ENCODE measurements around the gene CDC27. TPM values are rescaled to one million over a fixed set of nuclear protein-coding genes. Genes with fewer than 3 reads are reported as not detected.
A peak's percentile ranks its signal among the peaks of the same experiment; 100 is the strongest.
"Not testable (repeated sequence)": the region's sequence is repeated elsewhere in the genome, so short reads cannot be mapped to it uniquely, and the experiment has no call there.

CDC27 gene
- total RNA-seq, 2 experiments from 2014 or later = 133 to 138 TPM

DNA sequence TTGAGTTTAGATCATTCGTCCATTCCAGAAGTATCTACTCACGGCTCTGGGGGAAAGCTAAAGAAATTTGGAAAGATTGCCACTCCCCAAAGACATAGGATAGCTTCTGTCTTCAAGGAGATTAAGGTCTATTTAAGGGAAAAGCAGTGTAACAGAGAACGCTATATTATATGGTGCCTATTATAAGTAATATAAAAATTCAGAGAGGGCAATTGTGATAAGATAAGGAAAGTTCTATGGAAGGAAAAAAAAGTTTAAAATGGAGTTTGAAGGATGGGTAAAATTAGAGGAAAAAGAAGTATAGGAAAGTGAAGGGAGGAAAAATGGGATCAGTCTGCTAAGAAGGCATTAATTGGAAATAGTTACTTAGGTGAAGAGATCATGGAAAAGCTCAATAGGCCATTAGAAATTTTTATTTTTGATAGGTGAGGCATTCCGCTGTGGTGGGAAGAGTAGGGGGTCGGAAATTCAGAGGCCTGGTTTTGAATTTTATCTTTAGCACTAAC is 690 bp upstream of the CDC27 start:
- ATAC-seq = no peak
- H3K9me3 Mint-ChIP-seq (ENCODE audit: insufficient read depth) = no peaks in the 10 kb centered on the region
- POLR2A ChIA-PET = interaction anchor here (0.6 to 2.2 kb wide), 8 partner anchors 8 to 38 kb away, joined by 3 to 8 read pairs (median 4); no protein-coding TSS in a partner anchor

DNA sequence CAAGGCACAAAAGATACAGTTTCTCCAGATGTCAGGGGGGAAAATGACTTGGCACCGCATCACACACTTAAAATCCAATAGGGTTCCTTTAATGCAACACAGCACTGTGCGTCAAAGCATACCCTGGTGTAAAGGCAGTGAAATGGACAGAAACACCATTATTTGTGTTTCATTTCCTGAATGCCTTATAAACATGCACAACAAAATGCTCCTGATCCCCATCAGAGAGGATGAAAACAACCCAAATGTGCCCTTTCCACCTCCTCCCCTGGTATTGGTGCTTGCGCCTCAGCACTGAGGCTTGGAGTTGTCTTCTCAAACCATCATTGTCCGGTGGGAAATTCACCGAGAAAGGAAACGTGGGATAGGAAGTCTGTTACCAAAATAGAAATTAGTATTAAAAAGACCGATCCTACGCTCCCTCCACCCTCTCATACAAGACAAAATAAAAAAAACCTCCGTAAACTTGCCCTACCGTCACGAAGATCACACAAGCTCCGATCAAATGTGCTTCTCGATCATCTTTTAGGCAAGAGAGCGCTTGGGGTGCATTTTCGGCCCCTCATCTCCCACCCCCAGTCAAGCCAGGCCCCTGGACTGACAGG is 722 bp downstream of the CDC27 start:
- Mint-ChIP-seq H3K4me3 (peak overlapping the region; percentile 96), H3K27ac (peak overlapping the region; percentile 96), H3K36me3 (ENCODE audit: low read depth) (peaks cover 29% of the 10 kb centered on the region), H3K9me3 (ENCODE audit: insufficient read depth) (no peaks in the 10 kb centered on the region), H3K27me3 (ENCODE audit: low read depth) (no peaks in the 10 kb centered on the region), H3K4me1 (ENCODE audit: low read depth) (peaks cover 64% of the 10 kb centered on the region)
- ChIA-PET POLR2A (interaction anchor here (0.6 to 2.2 kb wide), 3 partner anchors 15 to 41 kb away, joined by 3 to 6 read pairs (median 3); no protein-coding TSS in a partner anchor), CTCF (interaction anchor here (1.0 to 2.4 kb wide), 4 partner anchors 12 to 127 kb away, joined by 3 to 12 read pairs (median 8); no protein-coding TSS in a partner anchor)
- ATAC-seq (no peak), DNase-seq (no peak)

More for the DNA sequence above, 690 bp upstream of the CDC27 start:
- Mint-ChIP-seq H3K27ac (peak overlapping the region; percentile 96), H3K4me1 (ENCODE audit: low read depth) (peaks cover 61% of the 10 kb centered on the region), H3K4me3 (peak overlapping the region; percentile 96), H3K36me3 (ENCODE audit: low read depth) (peaks cover 23% of the 10 kb centered on the region), H3K27me3 (ENCODE audit: low read depth) (no peaks in the 10 kb centered on the region)
- DNase-seq = no peak
- CTCF ChIA-PET = interaction anchor here (1.0 to 2.8 kb wide), 9 partner anchors 11 to 126 kb away, joined by 3 to 12 read pairs (median 4); no protein-coding TSS in a partner anchor

DNA sequence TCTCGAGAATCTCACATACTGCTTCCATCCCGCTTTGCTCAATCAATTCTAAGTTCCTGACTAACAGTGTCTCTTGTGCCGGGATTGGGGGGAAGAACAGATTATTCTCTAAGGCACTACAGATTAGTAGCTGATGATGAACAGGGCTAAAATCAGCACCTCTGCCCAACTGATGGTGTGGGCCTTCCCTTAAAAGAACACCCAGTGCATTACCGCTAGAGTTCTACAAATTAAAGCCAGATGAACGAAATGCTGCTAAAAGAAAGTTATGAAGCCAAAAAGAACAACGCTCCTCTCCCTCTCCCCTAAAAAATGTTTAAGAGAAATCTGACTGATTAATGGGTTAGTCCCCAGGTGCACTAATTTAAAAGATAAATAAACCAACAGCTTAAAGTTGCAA is 4.4 kb downstream of the CDC27 start:
- no peak overlapping the region for H3K27ac Mint-ChIP-seq

DNA sequence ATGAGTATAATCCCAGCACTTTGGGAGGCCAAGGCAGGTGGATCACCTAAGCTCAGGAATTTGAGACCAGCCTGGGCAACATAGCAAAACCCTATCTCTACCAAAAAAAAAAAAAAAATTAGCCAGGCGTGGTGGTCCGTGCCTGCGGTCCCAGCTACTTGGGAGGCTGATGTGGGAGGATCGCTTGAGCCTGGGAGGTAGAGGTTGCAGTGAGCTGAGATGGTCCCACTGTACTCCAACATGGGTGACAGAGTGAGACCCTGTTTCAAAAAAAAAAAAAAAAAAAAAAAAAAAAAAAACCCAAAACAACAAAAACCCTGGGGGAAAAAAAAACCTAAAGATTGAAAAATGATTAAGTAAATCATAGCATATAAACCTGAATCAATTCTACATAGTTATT is 8.1 kb downstream of the CDC27 start:
- H3K4me3 Mint-ChIP-seq; H3K27me3 Mint-ChIP-seq (ENCODE audit: low read depth); DNase-seq; H3K9me3 Mint-ChIP-seq (ENCODE audit: insufficient read depth); H3K27ac Mint-ChIP-seq; CTCF ChIA-PET; ATAC-seq: not testable (repeated sequence)
- Mint-ChIP-seq H3K36me3 (ENCODE audit: low read depth) (peaks cover 45% of the 10 kb centered on the region), H3K4me1 (ENCODE audit: low read depth) (peaks cover 54% of the 10 kb centered on the region)
- POLR2A ChIA-PET = interaction anchor here (1.2 kb wide), 1 partner anchor 9 kb away, joined by 3 read pairs; the partner anchor contains the start of gene CDC27

More for the DNA sequence above, 4.4 kb downstream of the CDC27 start:
- no peak overlapping the region for H3K4me3 Mint-ChIP-seq
- H3K36me3 Mint-ChIP-seq (ENCODE audit: low read depth) = peaks cover 41% of the 10 kb centered on the region
- no peak for DNase-seq
- ChIA-PET CTCF (interaction anchor here (0.8 to 1.3 kb wide), 2 partner anchors 13 to 45 kb away, joined by 3 to 7 read pairs; no protein-coding TSS in a partner anchor), POLR2A (interaction anchor here (0.7 kb wide), 1 partner anchor 11 kb away, joined by 3 read pairs; no protein-coding TSS in a partner anchor)
- H3K27me3 Mint-ChIP-seq (ENCODE audit: low read depth) = no peaks in the 10 kb centered on the region
- no peaks in the 10 kb centered on the region for H3K9me3 Mint-ChIP-seq (ENCODE audit: insufficient read depth)
- ATAC-seq = no peak
- peaks cover 56% of the 10 kb centered on the region for H3K4me1 Mint-ChIP-seq (ENCODE audit: low read depth)

DNA sequence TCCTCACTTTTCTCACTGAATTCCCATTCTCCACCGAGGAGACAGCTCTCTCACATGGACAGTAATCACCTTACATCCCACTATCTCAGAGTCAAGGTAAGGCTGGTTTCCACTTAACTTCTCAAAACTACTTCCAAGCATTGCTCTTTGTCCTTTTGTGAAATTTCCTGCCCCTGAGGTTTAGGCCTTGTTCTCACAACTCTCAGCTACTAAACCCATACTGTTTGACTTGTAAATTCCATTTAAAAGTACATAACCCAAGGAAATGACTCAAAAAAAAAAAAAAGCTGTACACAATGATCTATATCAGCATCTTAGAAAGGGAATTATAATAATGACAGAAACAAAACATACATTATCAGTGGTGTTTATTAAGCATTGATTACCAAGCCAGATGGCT is 8.8 kb downstream of the CDC27 start:
- H3K36me3 Mint-ChIP-seq (ENCODE audit: low read depth) = peaks cover 47% of the 10 kb centered on the region
- CTCF ChIA-PET = no interaction called here
- no peaks in the 10 kb centered on the region for H3K27me3 Mint-ChIP-seq (ENCODE audit: low read depth)
- no peak for DNase-seq
- H3K4me3 Mint-ChIP-seq = no peak overlapping the region
- ATAC-seq = no peak
- H3K9me3 Mint-ChIP-seq (ENCODE audit: insufficient read depth) = no peaks in the 10 kb centered on the region
- POLR2A ChIA-PET = interaction anchor here (1.2 kb wide), 1 partner anchor 9 kb away, joined by 3 read pairs; the partner anchor contains the start of gene CDC27
- H3K4me1 Mint-ChIP-seq (ENCODE audit: low read depth) = peaks cover 51% of the 10 kb centered on the region
- no peak overlapping the region for H3K27ac Mint-ChIP-seq

DNA sequence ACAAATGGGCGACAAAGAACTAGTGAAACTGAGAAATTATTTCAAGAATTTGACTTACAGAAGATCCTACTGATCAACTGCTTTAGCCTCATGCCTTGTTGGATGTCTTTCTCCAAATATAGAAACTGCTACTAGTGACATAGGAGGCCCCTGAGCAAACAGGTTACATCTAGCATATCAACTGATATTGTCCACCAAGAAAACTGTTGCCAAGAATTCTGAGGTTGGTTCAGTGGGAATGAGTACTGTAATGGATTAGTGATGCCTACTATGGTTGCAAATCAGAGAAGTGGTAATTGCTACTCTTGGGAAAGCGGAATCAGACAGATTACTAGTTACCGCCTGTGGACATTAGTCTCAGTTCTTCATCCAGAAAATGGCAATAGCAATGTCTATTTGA is 10.0 kb downstream of the CDC27 start:
- no peak overlapping the region for H3K27ac Mint-ChIP-seq
- peaks cover 48% of the 10 kb centered on the region for H3K36me3 Mint-ChIP-seq (ENCODE audit: low read depth)
- no peaks in the 10 kb centered on the region for H3K27me3 Mint-ChIP-seq (ENCODE audit: low read depth)
- no peak overlapping the region for H3K4me3 Mint-ChIP-seq
- ChIA-PET POLR2A (no interaction called here), CTCF (no interaction called here)
- DNase-seq (no peak), ATAC-seq (no peak)
- peaks cover 53% of the 10 kb centered on the region for H3K4me1 Mint-ChIP-seq (ENCODE audit: low read depth)
- H3K9me3 Mint-ChIP-seq (ENCODE audit: insufficient read depth) = no peaks in the 10 kb centered on the region

DNA sequence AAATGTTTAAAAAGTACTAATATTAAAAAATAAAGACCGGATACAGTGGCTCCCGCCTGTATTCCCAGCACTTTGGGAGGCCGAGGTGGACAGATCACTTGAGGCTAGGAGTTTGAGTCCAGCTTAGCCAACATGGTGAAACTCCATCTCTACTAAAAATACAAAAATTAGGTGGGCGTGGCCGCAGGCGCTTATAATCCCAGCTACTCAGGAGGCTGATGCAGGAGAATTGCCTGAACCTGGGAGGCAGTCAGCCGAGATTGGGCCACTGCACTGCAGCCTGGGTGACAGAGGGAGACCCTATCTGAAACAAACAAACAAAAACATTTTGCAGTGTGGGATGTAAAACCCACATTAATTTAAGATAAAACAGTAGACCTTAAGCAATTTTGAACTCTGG is 11.8 kb downstream of the CDC27 start:
- ATAC-seq = no peak
- Mint-ChIP-seq H3K9me3 (ENCODE audit: insufficient read depth) (no peaks in the 10 kb centered on the region), H3K36me3 (ENCODE audit: low read depth) (peaks cover 49% of the 10 kb centered on the region), H3K4me1 (ENCODE audit: low read depth) (peaks cover 51% of the 10 kb centered on the region), H3K27me3 (ENCODE audit: low read depth) (no peaks in the 10 kb centered on the region), H3K4me3 (no peak overlapping the region), H3K27ac (no peak overlapping the region)
- POLR2A ChIA-PET = interaction anchor here (0.6 kb wide), 1 partner anchor 376 kb away, joined by 4 read pairs; no protein-coding TSS in a partner anchor
- DNase-seq = no peak
- CTCF ChIA-PET = no interaction called here

DNA sequence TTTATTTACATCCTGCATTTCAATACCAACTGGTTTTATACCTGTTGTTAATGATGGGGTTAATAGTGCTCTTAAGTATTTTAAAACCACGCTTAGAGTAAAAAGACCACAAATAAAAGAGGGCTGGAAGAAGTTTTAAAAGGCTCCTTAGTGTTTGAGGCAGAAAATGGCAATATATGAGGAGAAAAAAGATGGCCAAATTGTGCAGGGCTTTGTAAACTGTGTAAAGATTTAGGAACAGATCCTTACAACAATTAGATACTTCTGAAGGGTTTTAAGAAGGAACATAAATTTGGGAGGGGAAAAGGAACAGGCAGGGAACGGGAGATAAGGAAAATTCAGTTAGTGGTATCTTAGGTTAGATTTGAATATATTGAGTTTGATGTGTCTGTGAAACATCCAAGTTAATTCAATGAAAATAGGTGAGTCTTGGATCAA is 12.7 kb downstream of the CDC27 start:
- peaks cover 46% of the 10 kb centered on the region for H3K4me1 Mint-ChIP-seq (ENCODE audit: low read depth)
- peak overlapping the region; percentile 18 for H3K27ac Mint-ChIP-seq
- POLR2A ChIA-PET = no interaction called here

DNA sequence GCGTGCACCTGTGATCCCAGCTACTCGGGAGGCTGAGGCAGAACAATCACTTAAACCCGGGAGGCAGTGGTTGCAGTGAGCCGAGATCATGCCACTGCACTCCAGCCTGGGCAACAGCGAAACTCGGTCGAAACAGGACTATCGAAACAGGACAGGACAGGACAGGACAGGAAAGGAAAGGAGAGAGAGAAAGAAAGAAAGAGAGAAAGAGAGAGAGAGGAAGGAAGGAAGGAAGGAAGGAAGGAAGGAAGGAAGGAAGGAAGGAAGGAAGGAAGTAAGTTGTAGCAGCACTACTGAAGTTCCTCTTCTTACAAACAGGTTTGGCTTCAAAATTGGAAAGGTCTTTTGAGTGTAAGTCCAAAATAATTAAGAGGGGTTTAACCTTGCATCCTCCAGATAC is 14.3 kb downstream of the CDC27 start:
- POLR2A ChIA-PET; H3K4me3 Mint-ChIP-seq; DNase-seq; H3K27me3 Mint-ChIP-seq (ENCODE audit: low read depth); CTCF ChIA-PET; H3K9me3 Mint-ChIP-seq (ENCODE audit: insufficient read depth); ATAC-seq: not testable (repeated sequence)
- Mint-ChIP-seq H3K27ac (peak overlapping the region; percentile 68), H3K4me1 (ENCODE audit: low read depth) (peaks cover 43% of the 10 kb centered on the region), H3K36me3 (ENCODE audit: low read depth) (peaks cover 51% of the 10 kb centered on the region)

More for the DNA sequence above, 12.7 kb downstream of the CDC27 start:
- Mint-ChIP-seq H3K36me3 (ENCODE audit: low read depth) (peaks cover 44% of the 10 kb centered on the region), H3K27me3 (ENCODE audit: low read depth) (no peaks in the 10 kb centered on the region), H3K9me3 (ENCODE audit: insufficient read depth) (no peaks in the 10 kb centered on the region), H3K4me3 (no peak overlapping the region)
- ATAC-seq = no peak
- no peak for DNase-seq
- CTCF ChIA-PET = no interaction called here

DNA sequence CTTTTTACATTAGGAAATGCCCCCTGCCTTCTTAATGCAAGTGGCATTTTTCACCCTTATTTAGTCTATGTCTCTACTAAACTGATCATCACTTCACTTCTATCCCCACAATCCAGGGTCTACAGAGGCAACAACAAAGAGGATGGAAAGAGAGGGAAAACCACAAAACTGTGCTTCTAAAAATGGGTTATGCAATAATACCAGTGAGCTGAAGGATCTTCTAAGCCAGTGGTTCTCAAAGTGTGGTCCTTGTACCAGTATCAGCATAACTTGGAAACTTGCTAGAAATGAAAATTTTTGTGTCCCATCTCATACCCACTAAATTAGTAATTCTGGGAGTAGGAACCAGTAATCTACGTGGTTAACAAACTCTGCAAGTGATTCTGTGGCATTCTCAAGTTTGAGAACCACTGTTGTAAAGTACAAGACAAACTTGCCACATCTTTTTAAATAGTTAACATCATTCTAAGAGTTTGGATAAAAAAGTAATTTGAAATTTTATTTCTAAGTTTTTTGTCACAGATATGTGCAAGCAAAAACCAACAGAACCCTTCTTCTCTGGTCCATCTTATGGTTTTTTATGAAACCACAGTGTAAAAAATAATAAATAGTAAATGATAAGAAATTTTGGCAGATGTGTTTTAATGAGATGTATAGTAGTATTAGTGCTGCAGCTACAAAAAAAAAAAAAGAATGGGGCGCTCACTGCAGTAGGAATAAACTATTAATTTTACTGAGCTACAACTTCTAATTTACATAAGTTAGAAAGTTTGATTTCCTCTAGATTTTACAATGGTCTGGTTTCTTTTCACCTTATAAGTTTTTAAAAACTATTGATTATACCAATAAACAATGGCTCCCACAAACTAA is 16.2 kb downstream of the CDC27 start:
- ATAC-seq = no peak
- H3K9me3 Mint-ChIP-seq (ENCODE audit: insufficient read depth) = no peaks in the 10 kb centered on the region
- POLR2A ChIA-PET = interaction anchor here (1.0 kb wide), 1 partner anchor 17 kb away, joined by 4 read pairs; the partner anchor contains the start of gene CDC27
- no peak overlapping the region for H3K4me3 Mint-ChIP-seq
- H3K36me3 Mint-ChIP-seq (ENCODE audit: low read depth) = peaks cover 55% of the 10 kb centered on the region
- CTCF ChIA-PET = interaction anchor here (1.0 to 2.3 kb wide), 2 partner anchors 10 to 143 kb away, joined by 3 to 6 read pairs; no protein-coding TSS in a partner anchor
- no peak for DNase-seq
- H3K27ac Mint-ChIP-seq = peak overlapping the region; percentile 26
- H3K27me3 Mint-ChIP-seq (ENCODE audit: low read depth) = no peaks in the 10 kb centered on the region
- H3K4me1 Mint-ChIP-seq (ENCODE audit: low read depth) = peaks cover 36% of the 10 kb centered on the region

DNA sequence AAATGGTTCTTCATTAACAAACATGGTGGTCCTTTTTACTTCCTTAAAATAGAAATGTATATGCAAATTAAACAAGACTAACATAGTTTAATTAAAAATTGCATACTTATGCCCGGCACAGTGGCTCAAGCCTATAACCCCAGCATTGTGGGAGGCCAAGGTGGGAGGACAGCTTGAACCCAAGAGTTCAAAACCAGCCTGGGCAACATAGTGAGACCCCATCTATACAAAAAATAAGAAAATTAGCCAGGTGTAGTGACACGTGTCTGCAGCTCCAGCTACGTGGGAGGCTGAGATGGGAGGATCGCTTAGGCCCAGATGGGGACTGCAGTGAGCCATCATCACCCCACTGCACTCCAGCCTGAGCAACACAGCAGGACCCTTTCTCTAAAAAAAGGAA is 18.4 kb downstream of the CDC27 start:
- ATAC-seq (no peak), DNase-seq (no peak)
- Mint-ChIP-seq H3K36me3 (ENCODE audit: low read depth) (peaks cover 56% of the 10 kb centered on the region), H3K4me1 (ENCODE audit: low read depth) (peaks cover 28% of the 10 kb centered on the region), H3K9me3 (ENCODE audit: insufficient read depth) (no peaks in the 10 kb centered on the region), H3K4me3 (no peak overlapping the region), H3K27ac (no peak overlapping the region), H3K27me3 (ENCODE audit: low read depth) (no peaks in the 10 kb centered on the region)
- POLR2A ChIA-PET = no interaction called here
- CTCF ChIA-PET = interaction anchor here (0.6 kb wide), 1 partner anchor 145 kb away, joined by 3 read pairs; no protein-coding TSS in a partner anchor

Data from activated CD8-positive, alpha-beta T cell treated with anti-CD3 and anti-CD28 coated beads, Interleukin-2, amount 10 ng/mL, durations not matched to agents 7 days and 5 days (primary cell).